ENCODE measurements around the gene ABCA7. TPM values are rescaled to one million over a fixed set of nuclear protein-coding genes. Genes with fewer than 3 reads are reported as not detected.
"Not testable (repeated sequence)": the region's sequence is repeated elsewhere in the genome, so short reads cannot be mapped to it uniquely, and the experiment has no call there.

ABCA7 gene
- total RNA-seq, 1 donor from 2014 or later = 2.0 TPM

- DNase-seq (ENCODE audit: low spot score in 2 of 2) (no peak), FAIRE-seq (no peak)
These were observed 24.7 kb upstream of the ABCA7 start for GRCh38 chr19:1015061-1015781.

- FAIRE-seq (no peak), DNase-seq (ENCODE audit: low spot score in 2 of 2) (no peak)
These were observed 23.9 kb upstream of the ABCA7 start for GRCh38 chr19:1015782-1016646.

- FAIRE-seq = no peak
These were observed 23.2 kb upstream of the ABCA7 start for GRCh38 chr19:1016647-1017114.

GRCh38 chr19:1017115-1017905, 22.6 kb upstream of the ABCA7 start:
- no peak for DNase-seq (ENCODE audit: low spot score in 2 of 2)
- no peak for FAIRE-seq

More at GRCh38 chr19:1016647-1017114, 23.2 kb upstream of the ABCA7 start:
- DNase-seq (ENCODE audit: low spot score in 2 of 2) = no peak

- FAIRE-seq = no peak
These were observed 22.0 kb upstream of the ABCA7 start for GRCh38 chr19:1017906-1018305.

GRCh38 chr19:1018393-1018792, 21.5 kb upstream of the ABCA7 start:
- FAIRE-seq (no peak), DNase-seq (ENCODE audit: low spot score in 2 of 2) (no peak)

More at GRCh38 chr19:1017906-1018305, 22.0 kb upstream of the ABCA7 start:
- DNase-seq (ENCODE audit: low spot score in 2 of 2) = no peak

GRCh38 chr19:1018932-1019615, 20.8 kb upstream of the ABCA7 start:
- DNase-seq (ENCODE audit: low spot score in 2 of 2) (no peak), FAIRE-seq (no peak)

GRCh38 chr19:1019616-1019961, 20.3 kb upstream of the ABCA7 start:
- FAIRE-seq = no peak

GRCh38 chr19:1019980-1020867, 19.7 kb upstream of the ABCA7 start:
- no peak for FAIRE-seq
- no peak for DNase-seq (ENCODE audit: low spot score in 2 of 2)

More at GRCh38 chr19:1019616-1019961, 20.3 kb upstream of the ABCA7 start:
- no peak for DNase-seq (ENCODE audit: low spot score in 2 of 2)

GRCh38 chr19:1020868-1021425, 19.0 kb upstream of the ABCA7 start, which contains the start of gene TMEM259:
Gene TMEM259 (minus strand): TSS chr19:1021123. CDS start chr19:1020996, 127 bp downstream.
- peak; percentile 100 for DNase-seq (ENCODE audit: low spot score in 2 of 2)
- FAIRE-seq = no peak

GRCh38 chr19:1023883-1024188, 16.1 kb upstream of the ABCA7 start:
- not testable (repeated sequence) for FAIRE-seq; DNase-seq (ENCODE audit: low spot score in 2 of 2)

- FAIRE-seq; DNase-seq (ENCODE audit: low spot score in 2 of 2): not testable (repeated sequence)
These were observed 14.8 kb upstream of the ABCA7 start for GRCh38 chr19:1025080-1025479.

GRCh38 chr19:1025960-1026782, 13.7 kb upstream of the ABCA7 start, which contains the start of gene CNN2:
Gene CNN2 (plus strand): TSS chr19:1026608. CDS start chr19:1026662, 54 bp downstream.
- FAIRE-seq (no peak), DNase-seq (ENCODE audit: low spot score in 2 of 2) (peak; percentile 78 to 87)

GRCh38 chr19:1026783-1027649, 12.9 kb upstream of the ABCA7 start:
- DNase-seq (ENCODE audit: low spot score in 2 of 2) = no peak
- FAIRE-seq = no peak

- no peak for FAIRE-seq
These were observed 12.3 kb upstream of the ABCA7 start for GRCh38 chr19:1027650-1028061.

GRCh38 chr19:1028062-1028926, 11.6 kb upstream of the ABCA7 start:
- FAIRE-seq = no peak
- no peak for DNase-seq (ENCODE audit: low spot score in 2 of 2)

More at GRCh38 chr19:1027650-1028061, 12.3 kb upstream of the ABCA7 start:
- DNase-seq (ENCODE audit: low spot score in 2 of 2) = no peak
